Left ventricle myocardium inferior (tissue), 1 donor: ENCODE results near the gene PLIN4. TPM values are rescaled to one million over a fixed set of nuclear protein-coding genes. Genes with fewer than 3 reads are reported as not detected.

Source experiments
- DNase-seq: peaks from one replicate; pipeline ENCODE4 v3.0.0-alpha.2; 2020
- H3K27ac ChIP-seq: fragments of 200-600 bp; replicated peaks from 2 replicates; pipeline ENCODE4 v1.8.0; 2021
- H3K27me3 ChIP-seq: fragments of 200-600 bp; 2 replicates; pipeline ENCODE4 v1.8.0; 2021; ENCODE audit warnings: low read depth
- H3K36me3 ChIP-seq: fragments of 200-600 bp; 2 replicates; pipeline ENCODE4 v1.8.0; 2021
- H3K4me1 ChIP-seq: fragments of 200-600 bp; 2 replicates; pipeline ENCODE4 v1.8.0; 2021
- H3K4me3 ChIP-seq: fragments of 200-600 bp; 2 replicates; pipeline ENCODE4 v1.8.0; 2021; ENCODE audit warnings: mild to moderate bottlenecking, moderate library complexity
- H3K9me3 ChIP-seq: fragments of 200-600 bp; replicated peaks from 2 replicates; pipeline ENCODE4 v1.8.0; 2021
- CTCF ChIP-seq: fragments of 200-600 bp; IDR thresholded peaks from 2 replicates; pipeline ENCODE4 v1.8.0; 2021; ENCODE audit warnings: antibody characterized with exemption, mild to moderate bottlenecking, borderline replicate concordance
- intact Hi-C: fragments of 100-400 bp; cut with micrococcal nuclease; formaldehyde crosslinking; loops from one replicate; pipeline ENCODE4 v1.11.0; 2022
- total RNA-seq: library from RNA; stranded (reverse); fragmentation: NEBNext Ultra II Directional; extraction: Animal tissue kit (Norgen Biotek cat#: 25700); gene quantifications from one replicate; pipeline ENCODE4 v1.2.1, GENCODE V29; 2021
- donor health status: DM: no; HTN: yes; CAD: no; lungs with severe emphysema.

PLIN4 gene
- total RNA-seq, 1 donor from 2014 or later, result 162 TPM

GRCh38 chr19:4501691-4502090 lies 16.6 kb downstream of the PLIN4 start:
- intact Hi-C loops, result no loop called here
- no peak for TF ChIP-seq CTCF
- Histone ChIP-seq H3K4me3 (no peak overlapping the region), H3K27me3 (no peaks in the 10 kb centered on the region), H3K9me3 (no peaks in the 10 kb centered on the region), H3K27ac (peak overlapping the region; percentile 52), H3K36me3 (peaks cover 95% of the 10 kb centered on the region), H3K4me1 (peaks cover 9% of the 10 kb centered on the region)
- DNase-seq, result no peak

GRCh38 chr19:4500841-4501591 lies 17.3 kb downstream of the PLIN4 start:
- peaks cover 95% of the 10 kb centered on the region for H3K36me3 ChIP-seq
- intact Hi-C loops, result no loop called here
- H3K4me3 ChIP-seq, result no peak overlapping the region
- H3K27ac ChIP-seq, result peak overlapping the region; percentile 52
- peaks cover 4% of the 10 kb centered on the region for H3K4me1 ChIP-seq
- H3K27me3 ChIP-seq, result no peaks in the 10 kb centered on the region
- TF ChIP-seq CTCF, result no peak
- H3K9me3 ChIP-seq, result no peaks in the 10 kb centered on the region
- no peak for DNase-seq

- no peak for TF ChIP-seq CTCF
- intact Hi-C loops, result no loop called here
- Histone ChIP-seq H3K27me3 (no peaks in the 10 kb centered on the region), H3K36me3 (peaks cover 92% of the 10 kb centered on the region), H3K9me3 (no peaks in the 10 kb centered on the region), H3K4me3 (no peak overlapping the region), H3K4me1 (peaks cover 4% of the 10 kb centered on the region), H3K27ac (no peak overlapping the region)
- no peak for DNase-seq
Observed at GRCh38 chr19:4499855-4500254, 18.4 kb downstream of the PLIN4 start.

- Histone ChIP-seq H3K36me3 (peaks cover 92% of the 10 kb centered on the region), H3K9me3 (no peaks in the 10 kb centered on the region), H3K4me3 (no peak overlapping the region), H3K27me3 (no peaks in the 10 kb centered on the region), H3K4me1 (peaks cover 4% of the 10 kb centered on the region), H3K27ac (no peak overlapping the region)
- intact Hi-C loops, result no loop called here
- no peak for TF ChIP-seq CTCF
- DNase-seq, result no peak
Observed at GRCh38 chr19:4499318-4499717, 19.0 kb downstream of the PLIN4 start.

- Histone ChIP-seq H3K4me3 (no peak overlapping the region), H3K27ac (no peak overlapping the region), H3K4me1 (no peaks in the 10 kb centered on the region), H3K36me3 (peaks cover 92% of the 10 kb centered on the region), H3K9me3 (no peaks in the 10 kb centered on the region), H3K27me3 (no peaks in the 10 kb centered on the region)
- intact Hi-C loops, result no loop called here
- no peak for DNase-seq
- no peak for TF ChIP-seq CTCF
Observed at GRCh38 chr19:4498694-4499093, 19.6 kb downstream of the PLIN4 start.
